Psoas muscle (tissue), 8 donors: Measurements from ENCODE around the gene COL12A1. TPM values are rescaled to one million over a fixed set of nuclear protein-coding genes. Genes with fewer than 3 reads are reported as not detected.
A peak's percentile ranks its signal among the peaks of the same experiment; 100 is the strongest.

ENCODE experiments used
- ATAC-seq, 4 donors: fragments of 200-7000 bp; cut with Tn5 transposase; one replicate each; pipeline ENCODE4 v1.9.1; 2020; ENCODE audit warnings: moderate library complexity in 3 of 4, mild to moderate bottlenecking in 2 of 4
- DNase-seq, 2 donors: peaks; one replicate each; pipeline ENCODE4 v3.0.0-alpha.2; 2020
- H3K27ac ChIP-seq: fragments of 200-600 bp; one replicate; pipeline ENCODE4 v1.8.0; 2022
- H3K27me3 ChIP-seq, 3 donors: fragments of 200-600 bp in 1 of 3; one replicate each; pipeline versions ENCODE4 v1.6.1 to v1.8.0; 2013 to 2022; ENCODE audit warnings: low read length in 2 of 3, mild to moderate bottlenecking in 2 of 3, moderate library complexity in 1 of 3; ENCODE audit not compliant: insufficient read depth in 3 of 3
- H3K36me3 ChIP-seq, 2 donors: fragments of 200-600 bp in 1 of 2; one replicate each; pipeline versions ENCODE4 v1.6.1 to v1.8.0; 2013 to 2022; ENCODE audit warnings: low read depth in 1 of 2, mild to moderate bottlenecking in 1 of 2, moderate library complexity in 1 of 2; ENCODE audit not compliant: insufficient read depth in 1 of 2
- H3K4me1 ChIP-seq: fragments of 200-600 bp; one replicate; pipeline ENCODE4 v1.8.0; 2022
- H3K4me3 ChIP-seq: fragments of 200-600 bp; one replicate; pipeline ENCODE4 v1.8.0; 2022; ENCODE audit warnings: mild to moderate bottlenecking
- H3K9me3 ChIP-seq: fragments of 200-600 bp; one replicate; pipeline ENCODE4 v1.8.0; 2022
- WGBS, 3 donors: extraction: QIAGEN DNeasy Blood & Tissue Kit; methylation state at CpG; one replicate each; pipeline versions ENCODE4 v1.1.6 to v1.1.7; 2013; 5-methylcytosine and 5-hydroxymethylcytosine counted together
- intact Hi-C, 2 donors: fragments of 100-400 bp; cut with DNase I; formaldehyde crosslinking; loops; one replicate each; pipeline versions ENCODE4 v1.11.0 to v1.14.2; 2022
- polyA plus RNA-seq, 3 donors: library from polyadenylated mRNA; stranded (reverse); fragments of 200-250 nt; gene quantifications; one replicate each; pipeline ENCODE4 v1.2.3, GENCODE V29; 2013
- total RNA-seq, 4 donors: library from RNA; stranded (reverse); fragmentation: NEBNext Ultra II Directional in 2 of 4; extraction: Animal tissue kit (Norgen Biotek cat#: 25700) in 2 of 4; gene quantifications; one replicate each; pipeline versions ENCODE4 v1.2.1 to v1.2.4, GENCODE V29; 2021 to 2023
- TF ChIP-seq, protein P1 (sequence below): fragments of 200-600 bp; IDR thresholded peaks from one replicate; pipeline ENCODE4 v1.8.0; 2022; ENCODE audit warnings: antibody characterized with exemption
- donor health status: healthy with polysubstance abuse.
- donor health status: DM: no; HTN: no; CAD: no; lungs with moderate emphysema.
- donor health status: Bipolar disorder and iron deficiency.
- donor health status: healthy.
- donor health status: DM: yes; HTN: yes; CAD: no.
- donor health status: DM: no; HTN: no; CAD: no.
- donor health status: DM: no; HTN: no; CAD: no.
- donor health status: DM: yes; HTN: yes; CAD: no.

Gene COL12A1
- total and polyA plus RNA-seq, 7 donors: 2.7 to 23.2 (median 5.9) TPM

DNA sequence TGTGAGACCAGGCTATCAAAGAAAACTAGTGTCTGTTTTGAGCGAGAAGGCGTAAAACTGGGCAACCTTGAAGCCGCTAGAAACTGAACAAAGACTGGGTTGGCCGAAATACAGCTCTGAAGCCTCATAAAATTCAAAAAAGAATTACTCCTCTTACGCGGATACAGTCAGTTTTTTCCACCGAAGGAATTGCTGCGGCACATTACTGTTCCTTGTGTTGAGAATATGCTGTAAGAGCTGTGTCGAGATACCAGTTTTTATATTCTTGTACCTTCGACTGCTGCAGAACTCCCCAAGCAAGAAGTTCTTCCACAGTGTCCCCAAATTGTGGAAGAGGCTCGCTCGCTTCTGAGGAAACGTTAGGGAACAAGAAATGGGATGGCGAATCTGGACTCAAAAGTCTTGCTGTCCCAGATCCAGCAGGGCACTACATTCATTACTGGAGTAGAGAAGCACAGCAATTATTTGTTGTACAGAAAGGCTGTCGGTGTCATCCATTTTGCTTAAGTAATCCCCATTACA lies 38.3 kb upstream of the COL12A1 start:
- 12 to 20% (median 17%) methylated on average over 15 of the region's 15 CpGs for WGBS, 3 donors
- DNase-seq (no peak), ATAC-seq (peak; percentile 1 to 42 (median 20))
- Histone ChIP-seq H3K4me3 (peak overlapping the region; percentile 89), H3K9me3 (no peaks in the 10 kb centered on the region), H3K4me1 (peaks cover 21% of the 10 kb centered on the region), H3K27ac (peak overlapping the region; percentile 93), H3K36me3 (peaks cover 0 to 26% of the 10 kb centered on the region in 2 donors), H3K27me3 (no peaks in the 10 kb centered on the region)
- intact Hi-C loops: no loop called here
- TF ChIP-seq, protein P1, sequence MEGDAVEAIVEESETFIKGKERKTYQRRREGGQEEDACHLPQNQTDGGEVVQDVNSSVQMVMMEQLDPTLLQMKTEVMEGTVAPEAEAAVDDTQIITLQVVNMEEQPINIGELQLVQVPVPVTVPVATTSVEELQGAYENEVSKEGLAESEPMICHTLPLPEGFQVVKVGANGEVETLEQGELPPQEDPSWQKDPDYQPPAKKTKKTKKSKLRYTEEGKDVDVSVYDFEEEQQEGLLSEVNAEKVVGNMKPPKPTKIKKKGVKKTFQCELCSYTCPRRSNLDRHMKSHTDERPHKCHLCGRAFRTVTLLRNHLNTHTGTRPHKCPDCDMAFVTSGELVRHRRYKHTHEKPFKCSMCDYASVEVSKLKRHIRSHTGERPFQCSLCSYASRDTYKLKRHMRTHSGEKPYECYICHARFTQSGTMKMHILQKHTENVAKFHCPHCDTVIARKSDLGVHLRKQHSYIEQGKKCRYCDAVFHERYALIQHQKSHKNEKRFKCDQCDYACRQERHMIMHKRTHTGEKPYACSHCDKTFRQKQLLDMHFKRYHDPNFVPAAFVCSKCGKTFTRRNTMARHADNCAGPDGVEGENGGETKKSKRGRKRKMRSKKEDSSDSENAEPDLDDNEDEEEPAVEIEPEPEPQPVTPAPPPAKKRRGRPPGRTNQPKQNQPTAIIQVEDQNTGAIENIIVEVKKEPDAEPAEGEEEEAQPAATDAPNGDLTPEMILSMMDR: no peak

DNA sequence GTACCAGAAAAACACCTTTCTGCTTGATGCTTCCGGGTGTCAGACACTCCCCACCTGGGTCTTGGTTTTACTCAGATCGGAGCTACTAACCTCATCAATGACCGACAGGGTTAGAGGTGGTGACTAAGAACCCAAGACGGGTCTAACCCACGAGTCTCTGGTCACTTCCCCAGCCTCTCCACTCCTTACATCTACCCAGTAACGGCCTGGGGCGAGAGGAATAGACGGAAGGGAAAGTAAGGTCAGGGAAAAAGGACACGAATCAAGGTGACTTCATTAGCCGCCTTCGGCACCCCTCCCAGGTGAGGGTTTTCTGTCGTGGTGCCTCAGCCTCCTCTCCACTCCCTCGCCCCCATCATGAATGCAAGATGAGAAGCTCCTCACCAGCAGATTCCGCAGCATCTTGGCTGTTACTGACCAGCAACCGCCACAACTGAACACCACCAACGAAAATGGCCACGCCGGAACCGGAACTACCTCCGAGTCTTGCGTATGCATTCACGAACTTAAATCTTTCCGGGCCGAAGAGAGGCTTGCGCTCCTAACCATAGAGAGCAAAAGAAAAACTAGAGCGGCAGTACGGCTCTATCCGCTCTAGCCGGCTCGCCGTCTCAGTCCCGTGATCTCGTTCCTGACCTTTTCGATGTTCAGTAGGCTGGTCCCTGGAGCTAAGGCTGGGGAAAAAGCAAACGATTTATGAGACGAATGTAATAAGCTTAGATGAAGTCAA lies 37.6 kb upstream of the COL12A1 start, which contains the start of gene COX7A2:
COX7A2 (minus strand) TSS at position 469 of the 730 bp plus-strand sequence; CDS start at position 402, 67 bp downstream.
- WGBS, 3 donors: 0 to 1% (median 0%) methylated on average over 36 of the region's 36 CpGs
- Histone ChIP-seq H3K27ac (peak within 1 kb of the TSS; percentile 93), H3K27me3 (no peaks in the 10 kb centered on the region), H3K4me1 (peaks cover 21% of the 10 kb centered on the region), H3K9me3 (no peaks in the 10 kb centered on the region), H3K4me3 (peak within 1 kb of the TSS; percentile 89), H3K36me3 (peaks cover 0 to 32% of the 10 kb centered on the region in 2 donors)
- DNase-seq: peak; percentile 85 to 91
- intact Hi-C loops: no loop called here
- ATAC-seq: peak; percentile 95 to 99 (median 98)
- TF ChIP-seq, protein P1: no peak

DNA sequence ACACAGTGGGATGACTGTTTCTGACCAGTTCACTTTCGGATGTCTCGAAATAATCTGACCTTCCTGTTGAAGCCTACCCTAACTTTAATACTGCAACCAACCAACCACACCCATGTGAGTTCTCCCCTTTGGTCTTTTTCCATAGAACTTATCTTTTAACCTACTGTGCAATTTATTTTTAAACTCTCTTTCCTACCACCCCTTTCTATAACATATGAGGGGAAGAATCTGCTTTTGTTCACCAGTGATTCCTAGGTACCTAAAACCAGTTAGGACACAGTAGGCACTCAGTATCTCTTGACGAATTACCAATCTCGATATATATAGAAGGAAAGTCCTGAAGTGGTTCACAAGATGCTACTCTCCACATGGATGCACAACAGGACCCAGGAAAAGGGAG lies 30.8 kb upstream of the COL12A1 start:
- peaks cover 0 to 59% of the 10 kb centered on the region in 2 donors for H3K36me3 ChIP-seq
- 92 to 94% (median 93%) methylated on average over 4 of the region's 4 CpGs for WGBS, 3 donors
- TF ChIP-seq, protein P1: no peak

GRCh38 chr6:75235271-75235670 lies 29.4 kb upstream of the COL12A1 start:
- Histone ChIP-seq H3K4me3 (no peak overlapping the region), H3K36me3 (peaks cover 0 to 48% of the 10 kb centered on the region in 2 donors), H3K27me3 (no peaks in the 10 kb centered on the region), H3K9me3 (no peaks in the 10 kb centered on the region), H3K27ac (no peak overlapping the region), H3K4me1 (peaks cover 12% of the 10 kb centered on the region)
- ATAC-seq (no peak), DNase-seq (no peak)
- intact Hi-C loops: no loop called here
- WGBS, 3 donors: 62 to 73% (median 67%) methylated on average over 2 of the region's 2 CpGs
- TF ChIP-seq, protein P1: no peak

More for the DNA sequence above, 30.8 kb upstream of the COL12A1 start:
- Histone ChIP-seq H3K27me3 (no peaks in the 10 kb centered on the region), H3K4me3 (no peak overlapping the region), H3K4me1 (peaks cover 20% of the 10 kb centered on the region), H3K27ac (no peak overlapping the region), H3K9me3 (no peaks in the 10 kb centered on the region)
- no peak for DNase-seq
- ATAC-seq: no peak
- intact Hi-C loops: no loop called here
